ENCODE measurements around the gene PTPRO.

PTPRO gene

DNA sequence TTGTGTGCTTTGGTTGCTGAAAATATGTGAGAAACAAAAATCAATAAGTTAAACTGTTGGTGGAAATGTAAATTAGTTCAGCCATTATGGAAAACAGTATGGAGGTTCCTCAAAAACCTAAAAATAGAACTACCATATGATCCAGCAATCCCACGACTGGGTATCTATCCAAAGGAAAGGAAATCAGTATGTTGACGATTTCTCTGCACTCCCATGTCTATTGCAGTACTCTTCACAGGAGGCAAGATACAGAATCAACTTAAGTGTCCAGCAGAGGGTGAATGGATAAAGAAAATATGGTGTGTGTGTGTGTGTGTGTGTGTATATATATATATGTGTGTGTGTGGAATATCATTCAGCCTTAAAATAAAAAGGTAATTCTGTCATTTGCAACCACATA is 159.5 kb downstream of the PTPRO start:
- TF ChIP-seq, protein P1, sequence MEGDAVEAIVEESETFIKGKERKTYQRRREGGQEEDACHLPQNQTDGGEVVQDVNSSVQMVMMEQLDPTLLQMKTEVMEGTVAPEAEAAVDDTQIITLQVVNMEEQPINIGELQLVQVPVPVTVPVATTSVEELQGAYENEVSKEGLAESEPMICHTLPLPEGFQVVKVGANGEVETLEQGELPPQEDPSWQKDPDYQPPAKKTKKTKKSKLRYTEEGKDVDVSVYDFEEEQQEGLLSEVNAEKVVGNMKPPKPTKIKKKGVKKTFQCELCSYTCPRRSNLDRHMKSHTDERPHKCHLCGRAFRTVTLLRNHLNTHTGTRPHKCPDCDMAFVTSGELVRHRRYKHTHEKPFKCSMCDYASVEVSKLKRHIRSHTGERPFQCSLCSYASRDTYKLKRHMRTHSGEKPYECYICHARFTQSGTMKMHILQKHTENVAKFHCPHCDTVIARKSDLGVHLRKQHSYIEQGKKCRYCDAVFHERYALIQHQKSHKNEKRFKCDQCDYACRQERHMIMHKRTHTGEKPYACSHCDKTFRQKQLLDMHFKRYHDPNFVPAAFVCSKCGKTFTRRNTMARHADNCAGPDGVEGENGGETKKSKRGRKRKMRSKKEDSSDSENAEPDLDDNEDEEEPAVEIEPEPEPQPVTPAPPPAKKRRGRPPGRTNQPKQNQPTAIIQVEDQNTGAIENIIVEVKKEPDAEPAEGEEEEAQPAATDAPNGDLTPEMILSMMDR (IDR thresholded peaks at IDR 0.05; ENCODE audit: insufficient read depth, missing control alignments), result no peak
- DNase-seq (ENCODE audit: insufficient read length, low spot score) (no peak), FAIRE-seq (no peak)

DNA sequence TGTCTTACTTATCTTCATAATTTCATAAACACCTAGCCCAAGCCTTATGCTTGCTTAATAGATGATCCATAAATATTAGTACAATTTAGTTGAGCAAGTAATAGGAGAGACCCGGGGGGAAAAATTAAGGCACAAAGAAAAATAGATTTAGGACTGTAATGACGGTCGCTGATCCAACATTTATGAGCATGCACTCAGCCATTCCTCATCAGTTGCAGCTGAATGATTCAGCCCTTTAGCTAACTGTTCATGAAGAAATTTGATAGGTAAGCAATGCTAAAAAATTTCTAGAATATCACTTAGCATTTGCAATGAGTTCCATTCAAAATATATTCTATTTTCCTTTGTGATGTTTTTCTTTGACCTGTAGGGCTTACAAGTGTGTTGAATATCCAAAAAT is 163.2 kb downstream of the PTPRO start:
- TF ChIP-seq, protein P1 (IDR thresholded peaks at IDR 0.05; ENCODE audit: insufficient read depth, missing control alignments), result no peak
- DNase-seq (ENCODE audit: insufficient read length, low spot score) (no peak), FAIRE-seq (no peak)

DNA sequence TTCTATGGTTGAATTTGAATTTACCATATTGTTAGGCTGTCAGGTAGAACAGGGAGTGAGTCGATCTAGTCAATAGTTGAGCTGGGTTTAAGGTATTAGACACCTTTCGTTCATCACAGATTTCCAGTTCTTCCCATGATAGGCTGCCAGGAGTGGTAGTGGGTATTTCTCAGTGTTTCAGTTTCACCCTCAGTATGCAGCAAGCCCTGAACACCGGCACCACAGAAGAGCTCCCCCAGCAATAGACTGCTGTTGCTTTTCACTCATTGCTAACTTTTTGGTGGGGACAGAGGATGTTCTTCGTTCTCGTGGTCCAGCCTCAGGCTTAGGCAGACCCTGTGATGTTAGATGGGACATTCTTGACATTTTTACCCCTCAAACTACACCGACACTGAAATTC is 164.6 kb downstream of the PTPRO start:
- TF ChIP-seq, protein P1 (IDR thresholded peaks at IDR 0.05; ENCODE audit: insufficient read depth, missing control alignments), result no peak
- no peak for DNase-seq (ENCODE audit: insufficient read length, low spot score)
- FAIRE-seq, result no peak

DNA sequence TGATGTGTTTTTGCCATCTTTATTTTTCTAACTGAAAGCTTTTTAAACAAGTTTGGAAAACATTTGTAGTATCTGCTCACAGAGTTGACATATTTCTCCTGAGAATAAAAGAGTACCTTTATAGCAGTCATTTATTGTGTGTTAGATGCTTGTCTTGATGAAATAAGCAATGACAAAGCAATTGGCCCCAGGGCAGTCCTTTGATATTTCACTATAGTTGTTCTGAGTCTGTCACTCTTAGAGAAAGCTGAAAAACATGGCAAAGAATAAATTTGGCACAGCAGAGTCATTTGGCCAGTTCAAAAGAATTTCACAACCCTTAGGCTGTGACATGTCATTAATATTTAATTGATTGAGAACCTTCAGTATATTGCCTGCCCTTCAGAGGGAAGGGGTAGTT is 166.2 kb downstream of the PTPRO start:
- TF ChIP-seq, protein P1 (IDR thresholded peaks at IDR 0.05; ENCODE audit: insufficient read depth, missing control alignments), result no peak
- FAIRE-seq (no peak), DNase-seq (ENCODE audit: insufficient read length, low spot score) (no peak)

DNA sequence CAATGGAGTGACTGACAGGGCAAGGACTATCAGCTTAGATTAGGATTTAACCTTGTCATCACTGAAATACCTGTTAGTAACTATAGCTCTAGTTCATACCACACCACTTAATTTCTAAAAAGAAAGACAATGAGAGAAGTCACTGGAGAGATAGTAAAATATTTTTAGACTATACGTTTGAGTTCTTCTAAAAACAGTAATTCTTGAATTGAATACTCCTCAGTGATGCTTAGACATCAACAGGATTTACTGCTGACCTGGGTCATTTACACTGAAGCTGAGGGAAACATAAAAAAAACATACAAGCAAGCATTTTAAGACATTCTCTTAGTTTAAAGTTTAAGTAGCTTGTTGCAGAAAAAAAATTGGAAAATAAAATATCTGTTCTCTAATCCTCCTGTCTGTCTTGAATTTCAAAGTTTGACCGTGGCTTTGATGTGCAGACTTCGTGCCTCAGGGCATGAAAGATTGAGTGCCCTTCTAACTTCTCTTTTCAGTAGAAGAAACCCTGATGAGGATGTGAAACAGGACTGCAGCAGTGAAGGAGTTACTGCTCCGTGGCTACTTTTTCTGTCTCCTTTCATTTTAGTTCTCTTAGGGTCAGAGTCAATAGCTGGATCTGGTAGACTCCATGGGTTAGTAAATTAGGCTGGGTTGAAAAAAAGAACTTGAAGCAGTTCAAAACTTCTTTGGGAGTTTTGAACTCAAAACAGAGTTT is 172.2 kb downstream of the PTPRO start:
- DNase-seq (ENCODE audit: insufficient read length, low spot score), result no peak
- no peak for FAIRE-seq

DNA sequence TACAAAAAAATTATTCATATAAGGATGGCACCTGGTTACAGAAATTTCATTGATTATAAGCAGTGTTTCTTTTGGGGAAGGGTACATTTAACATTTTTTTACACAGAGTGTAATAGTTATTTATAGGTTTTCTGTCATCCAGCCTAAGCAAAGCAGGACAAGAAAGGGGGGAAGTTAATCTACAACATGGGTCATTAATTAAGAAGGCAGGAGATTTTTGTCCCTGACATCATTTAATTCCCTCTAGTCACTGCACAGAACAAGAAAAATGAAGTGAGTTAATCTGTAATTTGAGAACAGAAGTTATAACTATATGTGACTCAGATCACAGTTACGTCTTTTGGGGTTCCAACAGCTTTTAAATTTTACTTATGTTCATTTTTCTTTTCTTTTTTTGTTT is 173.4 kb downstream of the PTPRO start:
- no peak for FAIRE-seq
- TF ChIP-seq, protein P1 (IDR thresholded peaks at IDR 0.05; ENCODE audit: insufficient read depth, missing control alignments), result no peak
- no peak for DNase-seq (ENCODE audit: insufficient read length, low spot score)

More for the DNA sequence above, 172.2 kb downstream of the PTPRO start:
- TF ChIP-seq, protein P1 (IDR thresholded peaks at IDR 0.05; ENCODE audit: insufficient read depth, missing control alignments), result no peak

DNA sequence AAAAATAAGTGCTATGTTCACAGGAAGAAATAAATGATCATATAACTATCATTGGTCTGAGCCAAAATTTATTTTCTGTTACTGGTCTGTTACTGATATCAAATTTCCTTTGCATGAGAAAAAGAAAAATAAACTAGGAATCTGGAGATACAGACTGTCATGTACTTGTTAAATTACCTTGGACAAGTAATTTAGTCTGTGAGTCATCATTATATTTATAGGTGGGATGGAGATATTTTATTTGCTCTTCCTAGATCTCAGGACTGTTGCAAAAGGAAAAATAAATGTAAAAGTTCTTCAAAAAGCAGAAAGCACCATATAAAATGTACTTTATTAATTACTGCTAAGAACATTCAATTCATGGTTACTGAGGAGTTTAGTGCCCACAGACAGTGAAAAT is 174.4 kb downstream of the PTPRO start:
- FAIRE-seq (no peak), DNase-seq (ENCODE audit: insufficient read length, low spot score) (no peak)
- TF ChIP-seq, protein P1 (IDR thresholded peaks at IDR 0.05; ENCODE audit: insufficient read depth, missing control alignments), result no peak
